Fibroblast of the conjunctiva (primary cell): Measurements from ENCODE around the gene TRABD2B.

ENCODE experiments used
- DNase-seq: peaks from one replicate; pipeline ENCODE4 v3.0.0-alpha.2; 2010; ENCODE audit warnings: low read depth

The TRABD2B gene

DNA sequence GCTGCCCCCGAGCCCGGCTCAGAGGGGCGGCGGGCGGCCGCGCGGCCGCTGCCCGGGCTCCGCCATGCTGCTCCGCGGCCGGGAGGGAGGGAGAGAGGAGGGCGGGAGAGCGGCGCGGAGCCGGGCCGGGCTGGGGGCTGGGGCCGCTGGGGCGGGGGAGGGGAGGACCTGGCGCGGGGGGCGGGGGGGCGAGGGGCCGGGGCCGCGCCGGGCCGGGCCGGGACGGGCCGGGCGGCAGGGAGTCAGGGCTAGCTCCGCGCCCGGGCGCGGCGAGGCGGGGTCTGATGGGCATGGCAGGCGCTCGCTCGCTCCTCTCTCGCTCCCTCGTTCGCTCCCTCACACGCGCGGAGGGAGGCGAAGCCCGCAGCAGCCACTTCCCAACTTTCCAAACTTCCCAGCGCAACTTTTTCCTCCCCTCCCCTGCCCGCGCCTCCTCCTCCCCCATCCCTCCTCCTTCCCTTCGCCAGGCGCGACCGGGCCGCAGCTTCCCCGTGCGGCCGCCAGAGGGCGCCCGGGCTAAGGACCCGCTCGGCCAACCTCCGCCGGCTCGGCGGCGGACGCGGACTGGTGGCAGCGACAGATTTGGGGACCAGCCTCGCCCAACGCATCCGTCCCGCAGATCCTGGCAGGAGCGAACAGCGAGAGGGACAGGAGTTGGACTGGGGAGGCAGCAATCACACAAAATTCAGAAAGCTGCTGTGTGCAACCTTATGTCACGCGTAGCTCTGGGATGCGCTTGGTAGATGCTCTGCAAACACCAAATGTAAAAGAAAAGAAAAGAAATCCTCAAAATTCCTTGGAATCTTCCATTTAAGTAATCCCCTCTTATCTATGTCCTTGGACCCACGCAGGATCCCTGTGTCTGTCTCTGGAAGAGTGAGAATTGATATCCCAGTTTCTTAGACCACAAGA, at the start of gene TRABD2B:
TRABD2B (minus strand) TSS at position 97 of the 912 bp plus-strand sequence.
- peak; percentile 52 for DNase-seq

DNA sequence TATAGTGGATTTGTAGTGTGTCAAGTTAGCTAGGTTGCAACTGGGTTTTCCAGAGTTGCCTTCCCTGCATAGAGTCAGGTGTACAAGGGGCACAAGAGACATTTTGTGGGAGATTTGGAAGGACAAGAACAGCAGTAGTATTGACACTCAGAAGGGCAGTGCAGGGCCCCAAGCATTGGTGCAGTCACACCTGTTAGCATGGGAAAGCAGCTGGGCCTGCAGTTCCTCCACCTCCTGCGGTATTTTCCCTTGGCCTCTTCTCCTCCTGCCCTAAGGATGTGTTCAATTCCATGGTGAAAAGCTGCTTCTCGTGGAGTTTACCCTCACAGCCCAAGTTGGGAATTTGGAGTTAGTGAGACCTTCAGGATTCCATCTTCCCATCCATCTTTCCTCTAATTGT, 47.1 kb upstream of the TRABD2B start:
- no peak for DNase-seq

DNA sequence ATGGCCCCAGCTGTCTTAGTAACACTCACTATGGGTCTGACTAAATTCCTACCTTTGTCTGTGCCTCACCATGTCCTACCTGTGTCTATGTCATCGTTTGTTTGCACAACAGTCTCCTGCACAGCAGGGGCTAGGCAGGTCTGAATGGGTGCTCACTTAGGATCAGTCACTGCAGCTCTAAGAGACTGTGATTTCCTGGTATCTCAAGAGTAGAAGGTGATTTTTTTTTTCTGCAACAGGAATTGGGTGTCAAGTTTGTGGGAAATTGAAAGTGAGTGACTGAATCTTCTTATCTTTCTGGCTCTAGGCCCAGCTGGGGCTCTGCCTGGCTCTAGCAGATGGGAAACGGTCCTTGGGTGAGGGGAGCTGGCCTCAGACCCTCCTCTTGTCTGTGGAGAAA, 46.4 kb upstream of the TRABD2B start:
- DNase-seq: no peak

DNA sequence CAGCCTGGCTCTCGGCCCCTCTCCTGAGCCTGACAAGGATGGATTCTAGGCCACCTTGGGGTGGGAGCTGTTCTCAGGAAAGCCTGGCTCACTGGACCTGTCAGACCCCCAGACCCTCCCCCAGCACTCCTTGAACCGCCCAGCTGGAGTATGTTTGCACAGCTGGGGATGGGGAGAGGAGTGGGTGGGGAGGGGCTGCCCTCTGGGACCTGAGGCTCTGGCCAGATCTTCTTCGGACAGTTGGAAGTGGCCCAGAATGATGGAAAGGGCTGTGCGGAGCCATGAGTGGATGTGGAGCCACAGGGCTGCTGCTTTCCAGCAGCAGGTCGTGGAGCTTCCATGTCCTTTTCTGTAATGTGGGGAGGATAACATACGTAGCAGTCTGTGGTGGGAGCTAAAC, 43.0 kb upstream of the TRABD2B start:
- DNase-seq: no peak

DNA sequence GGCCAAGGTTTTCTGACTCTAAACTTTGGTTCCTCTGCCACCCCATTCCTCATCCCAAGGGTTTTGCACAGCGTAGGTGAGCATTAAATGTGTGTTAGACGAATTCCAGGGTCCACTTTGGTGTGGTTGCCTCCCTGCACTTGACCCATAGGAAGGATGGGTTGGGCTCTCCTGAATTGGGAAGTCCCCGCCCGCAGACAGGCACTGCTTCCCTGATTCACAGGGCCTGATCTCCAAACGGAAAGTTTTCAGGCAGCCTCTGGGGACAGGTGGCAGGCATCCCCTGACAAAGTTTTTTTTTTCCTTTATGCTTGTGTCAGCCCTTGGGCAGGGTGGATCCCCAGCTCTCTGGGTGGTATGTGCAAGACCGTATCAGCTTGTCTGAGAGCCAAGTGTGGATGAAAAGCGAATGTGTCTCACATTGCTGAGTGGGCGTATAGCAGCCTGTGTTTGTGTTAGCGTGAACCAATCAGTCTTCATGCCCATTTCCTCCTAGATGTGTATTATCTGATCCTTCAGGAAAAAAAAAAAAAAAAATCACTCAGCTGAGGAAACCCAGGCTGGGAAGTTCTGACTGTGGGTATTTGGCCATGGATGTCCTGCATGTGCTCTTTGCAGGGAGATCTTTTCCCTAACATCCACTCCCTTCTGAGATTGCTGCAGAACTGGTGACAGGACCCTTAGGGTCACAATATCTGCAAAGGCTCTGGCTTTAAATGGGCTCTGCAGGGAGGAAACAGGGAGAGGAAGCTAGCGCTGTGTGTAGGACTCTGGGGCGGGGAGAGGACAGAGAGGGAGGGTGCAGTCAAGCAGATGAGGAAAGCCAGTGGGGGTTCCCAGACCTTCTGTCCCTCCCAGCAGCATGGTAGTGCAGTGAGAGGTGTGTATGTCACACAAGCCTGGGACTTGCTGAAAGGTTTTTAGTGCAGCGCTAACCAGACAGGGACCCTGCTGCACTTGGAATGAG, 42.2 kb upstream of the TRABD2B start:
- no peak for DNase-seq

DNA sequence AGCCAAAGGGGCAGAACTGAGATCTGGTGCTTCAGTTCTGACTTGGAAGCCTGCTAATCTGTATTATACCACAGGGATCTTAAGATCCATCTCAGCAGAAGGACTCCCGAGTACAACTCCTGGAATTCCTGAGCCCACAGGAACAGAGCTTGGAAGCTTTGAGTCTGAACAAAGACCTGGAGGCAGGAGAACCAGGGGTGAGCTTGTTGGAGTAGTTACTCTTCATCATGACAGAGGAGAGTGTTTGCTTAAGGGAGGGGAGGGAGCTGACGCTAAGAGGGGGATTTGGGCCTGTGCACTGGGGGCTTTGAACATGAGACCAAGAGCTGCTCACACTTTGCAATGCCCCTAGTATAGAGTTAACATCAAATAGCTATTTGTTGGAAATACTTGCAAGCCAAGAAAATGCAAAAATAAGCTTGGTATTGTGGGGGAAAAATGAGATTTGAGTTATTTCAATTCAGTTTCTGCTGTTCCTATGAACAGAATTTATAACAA, 41.1 kb upstream of the TRABD2B start:
- no peak for DNase-seq

DNA sequence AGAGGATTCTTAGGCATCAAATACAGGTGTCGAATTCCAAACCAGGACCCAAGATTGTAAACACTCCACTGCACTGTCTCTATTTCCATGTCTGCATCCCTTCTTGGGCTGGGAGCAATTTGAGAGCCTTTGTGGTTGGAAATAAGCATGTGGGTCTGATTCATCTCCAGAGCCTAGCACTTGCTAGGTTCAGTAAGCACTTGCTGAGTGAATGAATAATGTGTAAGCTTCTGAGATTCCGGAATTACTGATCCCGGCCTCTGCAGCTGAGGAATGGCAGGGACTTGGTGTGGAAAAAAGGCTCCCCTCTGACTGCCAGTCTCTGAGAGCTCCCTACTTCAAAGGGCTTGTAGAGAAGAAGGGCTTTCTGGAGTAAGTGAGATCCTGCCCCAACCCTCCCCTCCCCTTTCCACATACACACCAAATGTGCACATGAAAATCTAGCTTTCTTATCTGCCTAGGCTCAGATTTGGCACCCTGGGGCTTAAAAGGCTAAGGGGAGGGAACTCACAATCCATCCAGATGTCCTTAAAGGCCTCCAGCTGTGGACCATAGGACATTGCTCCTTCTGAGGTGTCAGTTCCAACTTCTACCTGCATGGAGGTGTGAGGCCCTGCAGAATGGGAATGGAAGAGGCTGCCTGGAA, 39.6 kb upstream of the TRABD2B start:
- no peak for DNase-seq

DNA sequence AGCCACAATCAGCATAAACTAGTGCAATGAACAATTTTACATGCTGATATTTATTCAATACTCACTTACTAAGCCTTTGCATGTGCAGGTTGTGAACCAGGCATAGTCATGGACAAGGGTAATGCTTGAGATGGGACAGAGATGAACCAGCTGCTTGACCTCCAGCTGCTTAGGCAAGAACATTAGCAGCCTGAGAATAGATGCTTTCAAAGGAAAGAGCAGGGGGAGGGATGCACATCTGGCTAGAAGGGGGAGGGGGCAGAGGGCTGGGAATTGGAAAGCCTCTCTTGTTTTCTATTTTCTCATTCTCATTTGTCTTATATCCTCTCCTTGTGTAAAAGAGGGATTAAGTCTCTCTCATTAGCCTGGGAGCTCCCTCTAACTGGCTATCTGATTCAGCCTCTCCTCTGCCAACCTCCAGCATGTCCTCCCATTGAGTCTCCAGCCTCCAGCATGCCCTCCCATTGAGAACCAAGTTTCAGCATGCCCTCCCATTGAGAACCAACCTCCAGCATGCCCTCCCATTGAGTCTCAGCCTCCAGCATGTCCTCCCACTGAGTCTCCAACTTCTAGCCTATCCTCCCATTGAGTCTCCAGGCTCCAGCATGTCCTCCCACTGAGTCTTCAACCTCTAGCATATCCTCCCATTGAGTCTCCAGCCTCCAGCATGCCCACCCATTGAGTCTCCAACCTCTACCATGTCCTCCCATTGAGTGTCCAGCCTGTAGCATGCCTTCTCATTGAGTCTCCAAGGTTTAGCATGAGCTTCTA, 38.4 kb upstream of the TRABD2B start:
- no peak for DNase-seq

DNA sequence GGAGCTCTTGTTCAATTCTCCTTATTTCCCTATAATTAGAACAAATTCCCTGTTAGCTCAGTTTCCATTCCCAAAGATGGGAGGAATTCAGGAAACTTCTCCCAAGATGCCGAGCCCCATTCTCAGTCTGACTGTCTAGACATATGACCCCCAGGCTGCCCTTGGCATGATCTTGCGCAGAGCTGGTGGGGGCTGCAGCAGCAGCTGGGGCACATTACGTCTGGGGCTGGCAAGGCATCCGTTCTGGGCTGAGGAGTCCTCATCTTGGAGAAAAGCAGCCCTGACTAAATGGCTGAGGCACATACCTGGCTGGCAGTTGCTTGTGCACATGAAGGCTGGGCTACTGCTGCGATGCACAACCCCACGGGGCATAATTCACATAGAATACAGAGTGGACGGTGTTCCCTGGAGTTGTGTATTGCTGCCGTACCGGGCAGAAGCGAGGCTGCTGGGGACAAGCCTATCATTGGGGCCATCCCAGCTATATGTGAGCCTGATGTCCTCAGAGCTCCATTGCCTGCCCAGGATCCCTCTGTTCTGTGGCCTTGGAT, 36.4 kb upstream of the TRABD2B start:
- no peak for DNase-seq

DNA sequence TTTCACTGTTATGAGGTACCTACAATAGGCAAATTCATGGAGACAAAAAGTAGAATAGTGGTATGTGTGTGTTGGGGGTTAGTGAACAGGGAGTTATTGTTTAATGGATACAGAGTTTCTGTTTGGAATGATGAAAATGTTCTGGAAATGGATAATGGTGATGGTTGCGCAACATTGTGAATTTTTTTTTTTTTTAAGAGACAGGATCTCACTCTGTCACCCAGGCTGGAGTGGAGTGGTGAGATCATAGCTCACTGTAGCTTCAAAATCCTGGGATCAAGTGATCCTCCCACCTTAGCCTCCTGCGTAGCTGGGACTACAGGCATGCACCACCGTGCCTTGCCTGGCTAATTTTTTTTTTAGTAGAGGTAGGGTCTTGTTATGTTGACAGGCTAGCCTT, 34.5 kb upstream of the TRABD2B start:
- no peak for DNase-seq

DNA sequence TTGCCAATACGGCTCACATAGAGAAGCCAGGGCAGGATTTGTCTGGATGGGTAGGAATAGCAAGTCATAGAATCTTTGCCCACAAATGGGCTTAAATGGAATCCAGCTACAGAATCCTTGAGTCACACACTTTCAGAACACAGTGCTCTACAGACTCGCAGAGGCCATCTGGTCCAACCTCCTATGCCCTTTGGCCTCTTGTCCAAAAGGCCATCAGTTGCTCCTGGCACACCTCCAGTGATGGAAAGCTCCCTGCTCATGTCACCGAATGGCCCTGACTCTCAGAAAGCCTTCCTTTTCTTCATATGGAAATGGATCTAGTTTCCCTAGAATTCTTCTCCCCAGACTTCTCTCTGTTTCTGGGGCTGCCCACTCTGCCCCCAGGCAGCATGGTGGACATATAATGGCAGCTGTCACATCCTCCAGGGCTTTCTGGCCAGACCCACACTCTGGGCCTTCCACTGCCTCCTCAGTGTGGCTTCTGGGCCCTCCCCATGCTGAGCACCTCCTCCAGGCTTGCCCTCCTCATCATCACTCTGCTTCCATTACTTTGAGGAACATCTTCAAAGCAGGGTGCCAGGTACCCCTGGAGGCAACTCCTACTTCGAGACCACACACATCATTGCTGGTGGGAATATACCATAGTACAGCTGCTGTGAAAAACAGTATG, 33.6 kb upstream of the TRABD2B start:
- no peak for DNase-seq

DNA sequence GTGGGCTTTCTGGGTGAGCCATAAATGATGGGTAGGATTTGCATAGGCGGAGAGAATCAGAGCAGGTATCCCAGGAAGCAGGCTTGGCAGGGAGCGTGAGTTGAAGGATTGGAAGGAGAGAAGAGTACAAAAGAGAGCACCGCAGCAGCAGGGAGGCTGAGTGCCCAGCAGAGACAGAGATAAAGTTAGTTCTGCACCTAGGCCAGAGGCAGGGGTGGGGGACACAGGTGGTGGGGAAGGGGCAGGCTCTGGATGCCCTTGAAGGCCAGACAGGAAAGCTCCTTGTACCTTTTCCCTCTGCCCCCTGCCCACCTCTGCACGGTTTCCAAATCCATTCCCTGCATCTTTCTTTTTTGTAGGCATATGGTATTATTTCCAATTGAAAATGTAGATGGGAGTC, 33.0 kb upstream of the TRABD2B start:
- DNase-seq: no peak

DNA sequence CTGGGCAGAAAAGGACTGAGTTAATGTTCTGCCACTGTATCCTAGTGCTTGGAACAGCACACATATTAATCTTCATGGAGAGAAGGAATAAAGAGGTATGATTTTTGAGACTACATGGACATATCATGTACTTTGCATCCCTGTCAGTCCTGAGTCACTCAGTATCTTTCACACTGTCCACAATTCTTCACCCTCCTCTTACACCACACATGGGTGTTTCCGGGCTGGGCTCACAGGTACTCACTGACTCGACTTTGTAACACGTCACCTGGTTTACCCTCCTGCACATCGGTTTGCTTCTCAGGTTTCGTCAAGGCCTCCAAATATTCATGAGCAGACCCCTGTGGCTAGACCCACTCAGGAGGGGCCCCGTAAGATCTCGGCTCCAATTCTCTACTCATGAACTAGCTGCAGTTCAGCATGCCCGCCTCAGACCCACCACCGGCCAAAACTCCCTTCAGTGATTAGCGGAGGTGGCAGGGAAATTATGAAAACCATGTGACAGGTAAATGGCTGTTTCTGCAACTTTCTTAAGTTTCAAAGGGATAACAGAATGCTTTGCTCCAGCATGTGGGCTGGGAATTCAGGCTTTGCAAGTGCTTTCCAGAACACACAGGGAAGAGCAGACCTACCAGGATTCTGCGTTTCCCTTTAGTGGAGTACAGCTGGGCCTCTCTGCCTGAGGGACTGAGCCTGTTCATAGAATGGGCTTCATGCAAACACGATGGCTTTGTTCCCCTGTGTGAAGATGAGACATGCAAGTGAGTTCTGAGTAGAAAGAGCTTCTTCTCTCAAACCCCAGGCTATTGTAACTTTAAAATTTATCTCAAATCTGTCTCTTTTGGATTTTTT, 31.3 kb upstream of the TRABD2B start:
- no peak for DNase-seq

DNA sequence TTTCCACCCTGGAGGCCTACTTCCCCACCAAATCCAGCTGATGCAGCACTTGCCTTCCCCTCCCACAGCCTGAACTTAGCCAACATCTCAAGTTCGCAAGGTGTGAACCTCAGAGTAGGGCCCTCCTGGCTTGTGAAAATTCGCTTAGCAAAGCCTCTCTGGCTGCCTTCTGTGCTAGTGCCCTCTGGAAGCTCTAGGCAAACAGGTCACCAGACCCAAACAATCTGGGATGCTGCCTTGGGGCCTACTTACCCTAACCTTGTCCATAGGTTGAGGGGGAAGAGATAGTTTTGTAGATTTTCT, 30.3 kb upstream of the TRABD2B start:
- DNase-seq: no peak

DNA sequence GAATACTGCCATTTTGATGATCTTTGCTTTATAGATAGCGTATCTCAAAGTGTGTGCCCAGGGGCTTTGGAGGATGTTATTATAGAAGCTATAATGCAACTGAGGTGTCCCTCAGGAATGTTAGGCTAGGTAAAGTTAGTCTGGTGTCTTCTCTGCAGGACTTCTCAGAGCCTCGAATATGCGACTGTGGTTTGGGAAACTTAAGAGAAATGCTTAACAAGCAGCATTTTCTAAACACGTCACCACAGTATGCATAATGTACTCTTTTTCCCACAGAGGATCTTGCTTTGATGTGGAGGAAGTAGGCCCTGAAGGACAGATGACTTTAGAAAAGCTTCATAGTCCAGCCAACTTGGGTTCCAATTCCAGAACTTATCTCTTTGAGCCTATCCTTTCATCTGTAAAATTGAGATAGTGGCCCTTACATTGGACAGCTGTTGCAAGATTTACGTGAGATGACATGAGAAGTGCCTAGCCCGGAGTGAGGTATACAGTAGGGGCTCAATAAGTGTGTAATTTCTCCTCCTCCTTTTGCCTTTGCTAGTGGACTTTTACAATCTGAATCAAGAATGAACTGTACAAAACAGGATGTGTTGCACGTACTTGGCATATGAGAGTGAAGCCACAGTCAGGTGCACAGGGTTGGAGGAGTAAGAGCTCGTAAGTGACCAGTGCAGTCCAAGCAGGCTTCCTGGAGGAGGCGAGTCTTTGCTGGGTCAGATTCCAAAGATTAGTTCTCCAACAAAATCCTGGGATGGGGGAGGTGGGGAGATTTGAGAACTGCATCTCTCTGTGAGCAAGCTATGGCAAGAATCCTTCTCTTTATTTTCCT, 29.7 kb upstream of the TRABD2B start:
- DNase-seq: no peak

DNA sequence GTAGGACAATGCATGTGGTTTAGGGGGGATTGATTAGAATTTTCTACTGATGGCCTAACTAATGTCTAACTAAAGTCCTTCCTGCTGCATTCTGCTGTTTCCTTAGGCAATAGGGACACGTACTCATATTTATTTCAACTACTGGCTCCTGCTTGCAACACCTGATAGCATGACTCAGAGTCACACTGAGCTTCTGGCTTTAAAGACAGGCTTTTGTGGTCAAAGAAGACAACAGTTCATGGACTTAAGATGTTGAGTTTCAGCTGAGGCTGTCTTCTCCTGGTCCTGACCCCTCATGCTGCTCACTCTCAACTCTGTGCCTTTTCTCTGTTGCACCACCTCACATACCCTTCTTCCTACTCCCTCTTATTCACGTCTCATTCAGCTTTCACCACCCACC, 29.1 kb upstream of the TRABD2B start:
- no peak for DNase-seq

DNA sequence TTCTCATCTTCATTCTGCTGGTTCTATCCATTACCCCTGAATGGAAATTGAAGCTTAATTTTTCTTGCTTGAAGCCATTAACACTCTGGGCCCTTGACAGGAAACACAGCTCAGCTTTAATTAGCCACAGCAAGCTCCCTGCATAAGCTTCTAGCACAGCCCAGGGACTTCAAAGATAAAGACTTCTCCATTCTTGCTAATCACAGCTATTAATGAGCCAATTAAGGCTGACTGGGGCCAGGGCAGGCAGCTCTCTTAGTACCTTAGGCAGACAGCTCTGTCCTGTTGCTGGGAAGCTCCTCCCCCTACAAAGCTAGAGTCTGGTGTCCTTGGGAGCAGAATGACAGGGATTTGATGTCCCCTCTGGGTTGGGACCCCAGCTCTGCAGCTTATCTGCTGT, 27.9 kb upstream of the TRABD2B start:
- DNase-seq: no peak

DNA sequence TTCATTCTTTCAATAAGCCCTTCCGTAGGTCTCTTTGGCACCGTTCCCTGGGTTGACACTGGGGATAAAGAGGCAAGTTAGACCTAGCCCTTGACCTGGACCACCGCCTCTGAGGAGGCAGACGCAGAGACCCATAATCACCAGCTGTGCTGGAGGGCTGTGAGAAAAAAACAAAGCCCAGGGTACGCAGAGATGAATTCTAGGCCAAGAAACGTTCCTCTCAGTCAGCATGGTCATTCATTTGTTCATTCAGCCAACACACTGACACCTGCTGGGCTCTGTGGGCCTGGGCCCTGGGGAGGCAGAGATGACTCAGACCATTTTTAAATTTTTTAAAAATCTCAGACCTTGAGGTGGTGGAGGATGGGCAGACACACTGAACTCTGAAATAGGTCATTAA, 26.3 kb upstream of the TRABD2B start:
- no peak for DNase-seq

DNA sequence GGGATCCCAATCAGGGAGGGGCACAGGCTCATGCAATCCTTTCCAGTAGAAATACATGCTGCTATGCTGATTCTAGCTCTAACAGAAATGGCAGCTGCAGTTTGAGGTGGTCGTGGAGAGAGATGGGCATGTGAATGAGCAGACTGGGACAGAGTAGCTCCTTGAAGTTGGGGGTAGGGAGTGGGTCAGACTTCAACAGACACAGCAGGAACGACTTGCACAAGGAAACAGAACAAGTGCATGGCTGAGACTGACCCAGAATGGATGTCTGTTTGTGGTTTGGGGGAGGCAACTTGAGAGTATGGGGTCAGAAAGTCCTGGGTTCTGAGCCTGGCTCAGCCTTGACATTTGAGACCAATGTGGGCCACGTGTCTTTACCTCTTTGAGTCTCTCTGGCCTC, 25.1 kb upstream of the TRABD2B start:
- DNase-seq: no peak
